GM18951 (cell line): ENCODE data around the gene EPS8L1.
"Not testable (repeated sequence)": the region's sequence is repeated elsewhere in the genome, so short reads cannot be mapped to it uniquely, and the experiment has no call there.

Experiments
- POLR2A ChIP-seq: IDR thresholded peaks from 4 replicates; pipeline ENCODE4 v1.6.1; 2011; ENCODE audit warnings: mild to moderate bottlenecking; ENCODE audit not compliant: insufficient read length, insufficient read depth; ENCODE audit errors: extremely low read depth
- in situ Hi-C: fragments of 300-500 bp; cut with MboI; formaldehyde crosslinking; loops from one replicate; pipeline ENCODE4 v1.12.0; 2022; ENCODE audit warnings: low sequenced_read_pairs, mixed read lengths, inconsistent platforms; ENCODE audit not compliant: unreplicated experiment

EPS8L1 gene

GRCh38 chr19:55098716-55099556, 23.3 kb downstream of the EPS8L1 start:
- no peak for TF ChIP-seq POLR2A
- in situ Hi-C loops: no loop called here

GRCh38 chr19:55099557-55100506, 24.2 kb downstream of the EPS8L1 start:
- TF ChIP-seq POLR2A: no peak
- in situ Hi-C loops: no loop called here

GRCh38 chr19:55101261-55101660, 25.6 kb downstream of the EPS8L1 start:
- in situ Hi-C loops: no loop called here
- no peak for TF ChIP-seq POLR2A

GRCh38 chr19:55103190-55103589, 27.5 kb downstream of the EPS8L1 start:
- in situ Hi-C loops: no loop called here
- TF ChIP-seq POLR2A: no peak

- in situ Hi-C loops: no loop called here
- TF ChIP-seq POLR2A: no peak
Observed at GRCh38 chr19:55105237-55105636, 29.6 kb downstream of the EPS8L1 start.

- TF ChIP-seq POLR2A: no peak
Observed at GRCh38 chr19:55106591-55106990, 30.9 kb downstream of the EPS8L1 start.

GRCh38 chr19:55107252-55107651, 31.6 kb downstream of the EPS8L1 start:
- in situ Hi-C loops: not testable (repeated sequence)

More at GRCh38 chr19:55106591-55106990, 30.9 kb downstream of the EPS8L1 start:
- in situ Hi-C loops: no loop called here

- no peak for TF ChIP-seq POLR2A
- in situ Hi-C loops: no loop called here
Observed at GRCh38 chr19:55109527-55110291, 34.0 kb downstream of the EPS8L1 start.

GRCh38 chr19:55111238-55111831, 35.7 kb downstream of the EPS8L1 start:
- in situ Hi-C loops: no loop called here
- no peak for TF ChIP-seq POLR2A

GRCh38 chr19:55112246-55112776, 36.6 kb downstream of the EPS8L1 start:
- no peak for TF ChIP-seq POLR2A

GRCh38 chr19:55112777-55113569, 37.3 kb downstream of the EPS8L1 start:
- in situ Hi-C loops: no loop called here
- no peak for TF ChIP-seq POLR2A

More at GRCh38 chr19:55112246-55112776, 36.6 kb downstream of the EPS8L1 start:
- in situ Hi-C loops: no loop called here

GRCh38 chr19:55113570-55114039, 37.9 kb downstream of the EPS8L1 start:
- in situ Hi-C loops: no loop called here
- TF ChIP-seq POLR2A: no peak
